HepG2 (cell line): ENCODE data around the gene YIPF1. TPM values are rescaled to one million over a fixed set of nuclear protein-coding genes. Genes with fewer than 3 reads are reported as not detected.

Experiments used
- IRF1 ChIP-seq: sonication (generic); formaldehyde crosslinking; IDR thresholded peaks from 2 replicates; pipeline ENCODE4 v1.4.0; 2020; ENCODE audit warnings: low read depth, mild to moderate bottlenecking, missing genetic modification reagents
- JUN ChIP-seq: sonication (generic); formaldehyde crosslinking; IDR thresholded peaks from 2 replicates; pipeline ENCODE4 v1.4.0; 2020; ENCODE audit warnings: mild to moderate bottlenecking, missing genetic modification reagents
- MED8 ChIP-seq: sonication (generic); formaldehyde crosslinking; IDR thresholded peaks from 2 replicates; pipeline ENCODE4 v1.8.1; 2023; ENCODE audit warnings: mild to moderate bottlenecking, missing genetic modification reagents; ENCODE audit not compliant: insufficient replicate concordance
- NFRKB ChIP-seq: fragments of 450-650 bp; IDR thresholded peaks from 2 replicates; pipeline ENCODE4 v1.6.1; 2017
- ONECUT2 ChIP-seq: sonication (generic); formaldehyde crosslinking; IDR thresholded peaks from 2 replicates; pipeline ENCODE4 v1.4.0; 2020; ENCODE audit warnings: missing genetic modification reagents
- PBX3 ChIP-seq: sonication (generic); formaldehyde crosslinking; IDR thresholded peaks from 2 replicates; pipeline ENCODE4 v1.8.1; 2023; ENCODE audit warnings: missing genetic modification reagents, inconsistent platforms, borderline replicate concordance
- RFXAP ChIP-seq: sonication (generic); formaldehyde crosslinking; IDR thresholded peaks from 2 replicates; pipeline ENCODE4 v1.4.0; 2020; ENCODE audit warnings: missing genetic modification reagents, borderline replicate concordance
- TP53 ChIP-seq: sonication (generic); formaldehyde crosslinking; conservative IDR thresholded peaks from 2 replicates; pipeline ENCODE4 v1.4.0; 2020; ENCODE audit warnings: missing genetic modification reagents
- XRCC5 ChIP-seq: fragments of 200-400 bp; formaldehyde crosslinking; optimal IDR thresholded peaks from 2 replicates; pipeline ENCODE3; 2017; ENCODE audit warnings: mild to moderate bottlenecking, low read length
- ZNF292 ChIP-seq: sonication (generic); formaldehyde crosslinking; IDR thresholded peaks from 2 replicates; pipeline ENCODE4 v1.8.1; 2022; ENCODE audit warnings: mild to moderate bottlenecking, low read depth, missing genetic modification reagents, borderline replicate concordance
- ZNF431 ChIP-seq: sonication (generic); formaldehyde crosslinking; IDR thresholded peaks from 2 replicates; pipeline ENCODE4 v1.9.0; 2022; ENCODE audit warnings: missing genetic modification reagents, low read depth, mild to moderate bottlenecking, borderline replicate concordance
- ZNF598 ChIP-seq: sonication (generic); formaldehyde crosslinking; IDR thresholded peaks from 2 replicates; pipeline ENCODE4 v1.5.1; 2020; ENCODE audit warnings: mild to moderate bottlenecking, missing genetic modification reagents, borderline replicate concordance
- polyA plus RNA-seq, 8 experiments: library from polyadenylated mRNA; depleted of rRNA in 3 of 8; stranded (reverse) in 7 of 8; unstranded in 1 of 8; fragments of >200 nt; fragmentation: Illumina TruSeq in 4 of 8; extraction: Trizol in 4 of 8; gene quantifications; 2 replicates each; pipeline versions ENCODE4 v1.2.1 to v1.2.3, GENCODE V29; 2011 to 2016; ENCODE audit warnings: low read depth in 4 of 8, missing spikeins in 1 of 8, mixed read lengths in 1 of 8; ENCODE audit not compliant: insufficient read depth in 1 of 8
- total RNA-seq, 5 experiments: library from RNA; depleted of rRNA; stranded (reverse); fragments of >200 nt; fragmentation: Illumina TruSeq; extraction: Trizol; gene quantifications; 2 replicates each; pipeline ENCODE4 v1.2.3, GENCODE V29; 2016; ENCODE audit warnings: low read depth in 1 of 5
- TF ChIP-seq, protein P1 (sequence below): conservative IDR thresholded peaks from 2 replicates; pipeline ENCODE4 v1.6.1; 2018; ENCODE audit warnings: missing genetic modification reagents
- TF ChIP-seq, protein P2 (sequence below), 2 experiments: fragments of 450-650 bp in 1 of 2; sonication (generic) in 1 of 2; formaldehyde crosslinking in 1 of 2; IDR thresholded peaks; 2 replicates each; pipeline versions ENCODE4 v1.6.1 to v1.8.0; 2016 to 2022; ENCODE audit warnings: antibody characterized with exemption in 1 of 2, mild to moderate bottlenecking in 1 of 2, missing genetic modification reagents in 1 of 2

YIPF1 gene
- total and polyA plus RNA-seq, 2 of the 13 experiments (the other 11 are each of a cell fraction or from before 2014, with no cell fraction given), result 21.1 to 31.9 TPM

- TF ChIP-seq PBX3 (CRISPR knock-in tag) (peak; percentile 84; the same call in 1 of the 2 replicates), ZNF431 (CRISPR knock-in tag) (no peak), NFRKB (no peak), ZNF598 (CRISPR knock-in tag) (peak; percentile 60; the same call in 1 of the 2 replicates), TP53 (no peak; the same call in 1 of the 2 replicates), IRF1 (CRISPR knock-in tag) (peak; percentile 32; the same call in 1 of the 2 replicates), RFXAP (CRISPR knock-in tag) (peak; percentile 82; the same call in 1 of the 2 replicates), XRCC5 (peak; percentile 54), JUN (CRISPR knock-in tag) (peak; percentile 57), ONECUT2 (CRISPR knock-in tag) (no peak), MED8 (no peak), ZNF292 (CRISPR knock-in tag) (no peak)
- TF ChIP-seq, protein P1, sequence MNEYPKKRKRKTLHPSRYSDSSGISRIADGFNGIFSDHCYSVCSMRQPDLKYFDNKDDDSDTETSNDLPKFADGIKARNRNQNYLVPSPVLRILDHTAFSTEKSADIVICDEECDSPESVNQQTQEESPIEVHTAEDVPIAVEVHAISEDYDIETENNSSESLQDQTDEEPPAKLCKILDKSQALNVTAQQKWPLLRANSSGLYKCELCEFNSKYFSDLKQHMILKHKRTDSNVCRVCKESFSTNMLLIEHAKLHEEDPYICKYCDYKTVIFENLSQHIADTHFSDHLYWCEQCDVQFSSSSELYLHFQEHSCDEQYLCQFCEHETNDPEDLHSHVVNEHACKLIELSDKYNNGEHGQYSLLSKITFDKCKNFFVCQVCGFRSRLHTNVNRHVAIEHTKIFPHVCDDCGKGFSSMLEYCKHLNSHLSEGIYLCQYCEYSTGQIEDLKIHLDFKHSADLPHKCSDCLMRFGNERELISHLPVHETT, result peak; percentile 42; the same call in 1 of the 2 replicates
- TF ChIP-seq, protein P2, sequence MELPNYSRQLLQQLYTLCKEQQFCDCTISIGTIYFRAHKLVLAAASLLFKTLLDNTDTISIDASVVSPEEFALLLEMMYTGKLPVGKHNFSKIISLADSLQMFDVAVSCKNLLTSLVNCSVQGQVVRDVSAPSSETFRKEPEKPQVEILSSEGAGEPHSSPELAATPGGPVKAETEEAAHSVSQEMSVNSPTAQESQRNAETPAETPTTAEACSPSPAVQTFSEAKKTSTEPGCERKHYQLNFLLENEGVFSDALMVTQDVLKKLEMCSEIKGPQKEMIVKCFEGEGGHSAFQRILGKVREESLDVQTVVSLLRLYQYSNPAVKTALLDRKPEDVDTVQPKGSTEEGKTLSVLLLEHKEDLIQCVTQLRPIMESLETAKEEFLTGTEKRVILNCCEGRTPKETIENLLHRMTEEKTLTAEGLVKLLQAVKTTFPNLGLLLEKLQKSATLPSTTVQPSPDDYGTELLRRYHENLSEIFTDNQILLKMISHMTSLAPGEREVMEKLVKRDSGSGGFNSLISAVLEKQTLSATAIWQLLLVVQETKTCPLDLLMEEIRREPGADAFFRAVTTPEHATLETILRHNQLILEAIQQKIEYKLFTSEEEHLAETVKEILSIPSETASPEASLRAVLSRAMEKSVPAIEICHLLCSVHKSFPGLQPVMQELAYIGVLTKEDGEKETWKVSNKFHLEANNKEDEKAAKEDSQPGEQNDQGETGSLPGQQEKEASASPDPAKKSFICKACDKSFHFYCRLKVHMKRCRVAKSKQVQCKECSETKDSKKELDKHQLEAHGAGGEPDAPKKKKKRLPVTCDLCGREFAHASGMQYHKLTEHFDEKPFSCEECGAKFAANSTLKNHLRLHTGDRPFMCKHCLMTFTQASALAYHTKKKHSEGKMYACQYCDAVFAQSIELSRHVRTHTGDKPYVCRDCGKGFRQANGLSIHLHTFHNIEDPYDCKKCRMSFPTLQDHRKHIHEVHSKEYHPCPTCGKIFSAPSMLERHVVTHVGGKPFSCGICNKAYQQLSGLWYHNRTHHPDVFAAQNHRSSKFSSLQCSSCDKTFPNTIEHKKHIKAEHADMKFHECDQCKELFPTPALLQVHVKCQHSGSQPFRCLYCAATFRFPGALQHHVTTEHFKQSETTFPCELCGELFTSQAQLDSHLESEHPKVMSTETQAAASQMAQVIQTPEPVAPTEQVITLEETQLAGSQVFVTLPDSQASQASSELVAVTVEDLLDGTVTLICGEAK (IDR thresholded peaks at IDR 0.05), result no peak
- TF ChIP-seq, protein P2 (CRISPR knock-in tag; IDR thresholded peaks at IDR 0.05), result peak; percentile 70
Observed at GRCh38 chr1:53837924-53838653, 51.5 kb downstream of the YIPF1 start, which contains the start of gene NDC1 (continued).
